Measurements from ENCODE around the gene GFY.

DNA sequence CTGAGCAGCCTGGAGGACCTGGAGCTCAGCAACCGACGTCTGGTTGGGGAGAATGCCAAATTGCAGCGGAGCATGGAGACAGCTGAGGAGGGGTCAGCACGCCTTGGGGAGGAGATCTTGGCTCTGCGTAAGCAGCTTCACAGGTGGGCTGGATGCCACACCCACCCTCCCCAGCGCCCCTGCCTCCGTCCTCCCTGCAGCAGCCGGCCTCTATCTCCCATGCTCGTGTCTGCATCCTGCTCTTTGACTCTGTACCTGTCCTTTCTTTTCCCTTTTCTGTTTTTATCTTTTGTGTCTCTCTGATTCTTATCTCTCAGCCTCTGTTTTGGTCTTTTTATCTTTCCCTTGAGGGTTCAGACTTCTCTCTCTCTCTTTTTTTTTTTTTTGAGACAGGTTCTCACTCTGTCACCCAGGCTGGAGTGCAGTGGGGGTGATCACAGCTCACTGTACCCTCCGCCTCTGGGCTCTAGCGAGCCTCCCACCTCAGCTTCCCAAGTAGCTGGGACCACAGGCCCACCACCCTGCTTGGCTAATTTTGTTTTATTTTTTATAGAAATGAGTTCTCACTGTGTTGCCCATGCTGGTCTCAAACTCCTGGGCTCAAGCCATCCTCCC, 27.1 kb upstream of the GFY start:
- no peak for TF ChIP-seq ESRRA (IDR thresholded peaks at IDR 0.05; ENCODE audit: low read length)
- TF ChIP-seq, protein P1, sequence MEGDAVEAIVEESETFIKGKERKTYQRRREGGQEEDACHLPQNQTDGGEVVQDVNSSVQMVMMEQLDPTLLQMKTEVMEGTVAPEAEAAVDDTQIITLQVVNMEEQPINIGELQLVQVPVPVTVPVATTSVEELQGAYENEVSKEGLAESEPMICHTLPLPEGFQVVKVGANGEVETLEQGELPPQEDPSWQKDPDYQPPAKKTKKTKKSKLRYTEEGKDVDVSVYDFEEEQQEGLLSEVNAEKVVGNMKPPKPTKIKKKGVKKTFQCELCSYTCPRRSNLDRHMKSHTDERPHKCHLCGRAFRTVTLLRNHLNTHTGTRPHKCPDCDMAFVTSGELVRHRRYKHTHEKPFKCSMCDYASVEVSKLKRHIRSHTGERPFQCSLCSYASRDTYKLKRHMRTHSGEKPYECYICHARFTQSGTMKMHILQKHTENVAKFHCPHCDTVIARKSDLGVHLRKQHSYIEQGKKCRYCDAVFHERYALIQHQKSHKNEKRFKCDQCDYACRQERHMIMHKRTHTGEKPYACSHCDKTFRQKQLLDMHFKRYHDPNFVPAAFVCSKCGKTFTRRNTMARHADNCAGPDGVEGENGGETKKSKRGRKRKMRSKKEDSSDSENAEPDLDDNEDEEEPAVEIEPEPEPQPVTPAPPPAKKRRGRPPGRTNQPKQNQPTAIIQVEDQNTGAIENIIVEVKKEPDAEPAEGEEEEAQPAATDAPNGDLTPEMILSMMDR (IDR thresholded peaks at IDR 0.05 in 2 of 3, conservative IDR thresholded peaks at IDR 0.05 in 1 of 3; ENCODE audit: control insufficient read depth in 2 of 3, extremely low read depth in 1 of 3, insufficient read depth in 1 of 3, low read depth in 3 of 3, low read length in 3 of 3) = no peak

Data from GM12878 (cell line).